Measurements from ENCODE around the gene IGF2. TPM values are rescaled to one million over a fixed set of nuclear protein-coding genes. Genes with fewer than 3 reads are reported as not detected.
A peak's percentile ranks its signal among the peaks of the same experiment; 100 is the strongest.

The IGF2 gene
- polyA plus RNA-seq, 1 donor from 2014 or later = not detected

- no peak for TF ChIP-seq REST (IDR thresholded peaks at IDR 0.05; ENCODE audit: borderline replicate concordance)
Observed at GRCh38 chr11:2188745-2189144, 49.6 kb upstream of the IGF2 start (continued).

GRCh38 chr11:2187280-2187707 is 48.1 kb upstream of the IGF2 start:
- H3K4me3 ChIP-seq (ENCODE audit: low read length) = no peak overlapping the region
- no peaks in the 10 kb centered on the region for H4K20me1 ChIP-seq (ENCODE audit: insufficient read depth)
- no peak for TF ChIP-seq REST (IDR thresholded peaks at IDR 0.05; ENCODE audit: borderline replicate concordance)
- no peak overlapping the region for H3K9ac ChIP-seq (ENCODE audit: low read length)
- no peaks in the 10 kb centered on the region for H3K79me2 ChIP-seq (replicated peaks; ENCODE audit: insufficient read depth, low read length)
- H3K27me3 ChIP-seq (ENCODE audit: insufficient read depth, low read depth, low read length) = no peaks in the 10 kb centered on the region
- no peak overlapping the region for H2AFZ ChIP-seq (ENCODE audit: low read depth, low read length)
- H3K27ac ChIP-seq (ENCODE audit: low read length) = no peak overlapping the region
- H3K36me3 ChIP-seq (ENCODE audit: insufficient read depth, low read length) = no peaks in the 10 kb centered on the region
- no peaks in the 10 kb centered on the region for H3K9me3 ChIP-seq (ENCODE audit: low read length)
- H3K9me2 ChIP-seq (ENCODE audit: insufficient read depth, low read length) = no peaks in the 10 kb centered on the region
- no peak overlapping the region for H3K4me2 ChIP-seq (ENCODE audit: low read length)
- no peaks in the 10 kb centered on the region for H3F3A ChIP-seq (ENCODE audit: insufficient read depth, low read length, poor library complexity, severe bottlenecking)

DNA sequence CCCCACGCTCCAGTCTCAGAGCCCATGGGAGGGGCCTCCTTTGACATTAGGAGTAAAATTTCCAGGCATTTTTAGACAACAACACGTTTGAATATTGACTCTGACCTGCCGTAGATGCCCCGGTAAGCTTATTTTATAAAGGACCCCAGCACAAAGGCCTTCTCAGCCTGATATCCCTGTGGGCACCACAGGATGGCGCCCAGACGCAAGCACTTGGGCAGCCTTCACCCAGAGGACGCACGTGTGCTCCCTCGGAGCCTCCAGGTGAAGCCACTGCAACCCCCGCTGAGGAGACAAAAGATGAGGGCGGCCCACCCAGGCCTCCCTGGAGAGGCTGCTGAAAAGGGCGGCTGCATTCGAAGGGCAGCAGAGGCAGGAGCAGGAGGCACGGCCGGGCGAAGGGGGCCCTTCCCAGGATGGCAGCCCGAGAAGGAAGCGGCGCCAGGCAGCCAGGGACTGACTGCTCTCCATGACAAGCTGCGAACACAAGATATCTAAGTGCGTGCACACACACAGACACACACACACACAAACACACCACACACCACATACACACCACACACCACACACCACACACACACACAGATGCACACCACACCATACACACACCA is 47.6 kb upstream of the IGF2 start:
- Histone ChIP-seq H4K20me1 (ENCODE audit: insufficient read depth) (no peaks in the 10 kb centered on the region), H2AFZ (ENCODE audit: low read depth, low read length) (no peak overlapping the region), H3K9me3 (ENCODE audit: low read length) (no peaks in the 10 kb centered on the region), H3K27me3 (ENCODE audit: insufficient read depth, low read depth, low read length) (no peaks in the 10 kb centered on the region), H3K27ac (ENCODE audit: low read length) (no peak overlapping the region), H3K9me2 (ENCODE audit: insufficient read depth, low read length) (no peaks in the 10 kb centered on the region), H3K79me2 (replicated peaks; ENCODE audit: insufficient read depth, low read length) (no peaks in the 10 kb centered on the region), H3K36me3 (ENCODE audit: insufficient read depth, low read length) (no peaks in the 10 kb centered on the region), H3K4me2 (ENCODE audit: low read length) (no peak overlapping the region), H3K4me3 (ENCODE audit: low read length) (no peak overlapping the region), H3F3A (ENCODE audit: insufficient read depth, low read length, poor library complexity, severe bottlenecking) (no peaks in the 10 kb centered on the region), H3K9ac (ENCODE audit: low read length) (no peak overlapping the region)
- TF ChIP-seq CTCF (IDR thresholded peaks at IDR 0.05; ENCODE audit: poor library complexity, severe bottlenecking) (peak; percentile 56), SMC3 (conservative IDR thresholded peaks at IDR 0.05; ENCODE audit: poor library complexity) (peak; percentile 38), REST (IDR thresholded peaks at IDR 0.05; ENCODE audit: borderline replicate concordance) (no peak), EZH2 (IDR thresholded peaks at IDR 0.05; ENCODE audit: borderline replicate concordance, insufficient read depth, low read length, poor library complexity, severe bottlenecking) (no peak), POLR2AphosphoS5 (IDR thresholded peaks at IDR 0.05) (no peak), RAD21 (conservative IDR thresholded peaks at IDR 0.05) (peak; percentile 44), TAF1 (IDR thresholded peaks at IDR 0.05; ENCODE audit: low read depth) (no peak)
